Epithelial cell of proximal tubule (primary cell): ENCODE data around the gene HSD11B2. TPM values are rescaled to one million over a fixed set of nuclear protein-coding genes. Genes with fewer than 3 reads are reported as not detected.
A peak's percentile ranks its signal among the peaks of the same experiment; 100 is the strongest.

Experiments
- DNase-seq: peaks from one replicate; pipeline ENCODE4 v3.0.0-alpha.2; 2011; ENCODE audit warnings: low read depth
- H3K4me3 ChIP-seq: 2 replicates; pipeline ENCODE4 v1.5.1; 2011; ENCODE audit warnings: low read depth, mild to moderate bottlenecking, low read length
- total RNA-seq: library from RNA; depleted of rRNA; stranded (reverse); fragments of >200 nt; gene quantifications from 2 replicates; pipeline ENCODE4 v1.2.3, GENCODE V29; 2015
- TF ChIP-seq, protein P1 (sequence below): conservative IDR thresholded peaks from 2 replicates; pipeline ENCODE4 v1.5.1; 2012; ENCODE audit warnings: low read depth, mild to moderate bottlenecking, low read length

Gene HSD11B2
- total RNA-seq, 1 donor from 2014 or later: 2.2 TPM

DNA sequence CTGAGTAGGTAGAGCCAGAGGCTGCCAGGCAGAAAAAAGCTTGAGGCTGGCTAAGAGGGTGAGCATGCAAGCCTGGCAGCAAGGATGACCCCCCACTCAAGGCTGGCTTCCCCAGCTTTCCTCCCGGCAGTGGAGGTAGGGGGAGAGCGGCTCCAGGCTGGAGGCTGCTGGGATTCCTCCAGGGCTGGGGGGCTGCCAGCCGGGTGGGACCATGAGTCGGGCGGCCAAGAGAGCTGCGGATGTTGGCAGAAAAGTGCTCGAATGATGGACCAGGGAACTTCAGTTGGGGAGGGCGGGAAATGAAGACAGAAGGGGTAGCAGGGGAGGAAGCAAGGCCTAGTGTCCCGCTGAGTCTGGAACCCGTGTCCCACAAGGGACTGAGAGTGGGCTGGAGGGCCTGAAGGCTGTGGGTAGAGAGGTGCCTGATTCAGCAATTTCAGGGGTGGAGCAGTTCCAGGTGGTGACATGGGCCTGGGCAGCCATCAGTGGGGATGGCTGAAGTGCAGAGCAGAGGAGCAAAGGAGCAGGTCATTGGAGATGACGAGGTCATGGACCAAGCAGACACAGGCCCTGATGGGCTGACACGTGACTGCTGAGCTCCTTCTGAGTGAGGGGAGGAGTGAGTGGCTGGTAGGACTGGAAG, 20.3 kb downstream of the HSD11B2 start:
- no peak for DNase-seq
- TF ChIP-seq, protein P1, sequence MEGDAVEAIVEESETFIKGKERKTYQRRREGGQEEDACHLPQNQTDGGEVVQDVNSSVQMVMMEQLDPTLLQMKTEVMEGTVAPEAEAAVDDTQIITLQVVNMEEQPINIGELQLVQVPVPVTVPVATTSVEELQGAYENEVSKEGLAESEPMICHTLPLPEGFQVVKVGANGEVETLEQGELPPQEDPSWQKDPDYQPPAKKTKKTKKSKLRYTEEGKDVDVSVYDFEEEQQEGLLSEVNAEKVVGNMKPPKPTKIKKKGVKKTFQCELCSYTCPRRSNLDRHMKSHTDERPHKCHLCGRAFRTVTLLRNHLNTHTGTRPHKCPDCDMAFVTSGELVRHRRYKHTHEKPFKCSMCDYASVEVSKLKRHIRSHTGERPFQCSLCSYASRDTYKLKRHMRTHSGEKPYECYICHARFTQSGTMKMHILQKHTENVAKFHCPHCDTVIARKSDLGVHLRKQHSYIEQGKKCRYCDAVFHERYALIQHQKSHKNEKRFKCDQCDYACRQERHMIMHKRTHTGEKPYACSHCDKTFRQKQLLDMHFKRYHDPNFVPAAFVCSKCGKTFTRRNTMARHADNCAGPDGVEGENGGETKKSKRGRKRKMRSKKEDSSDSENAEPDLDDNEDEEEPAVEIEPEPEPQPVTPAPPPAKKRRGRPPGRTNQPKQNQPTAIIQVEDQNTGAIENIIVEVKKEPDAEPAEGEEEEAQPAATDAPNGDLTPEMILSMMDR: no peak
- no peak overlapping the region for H3K4me3 ChIP-seq

DNA sequence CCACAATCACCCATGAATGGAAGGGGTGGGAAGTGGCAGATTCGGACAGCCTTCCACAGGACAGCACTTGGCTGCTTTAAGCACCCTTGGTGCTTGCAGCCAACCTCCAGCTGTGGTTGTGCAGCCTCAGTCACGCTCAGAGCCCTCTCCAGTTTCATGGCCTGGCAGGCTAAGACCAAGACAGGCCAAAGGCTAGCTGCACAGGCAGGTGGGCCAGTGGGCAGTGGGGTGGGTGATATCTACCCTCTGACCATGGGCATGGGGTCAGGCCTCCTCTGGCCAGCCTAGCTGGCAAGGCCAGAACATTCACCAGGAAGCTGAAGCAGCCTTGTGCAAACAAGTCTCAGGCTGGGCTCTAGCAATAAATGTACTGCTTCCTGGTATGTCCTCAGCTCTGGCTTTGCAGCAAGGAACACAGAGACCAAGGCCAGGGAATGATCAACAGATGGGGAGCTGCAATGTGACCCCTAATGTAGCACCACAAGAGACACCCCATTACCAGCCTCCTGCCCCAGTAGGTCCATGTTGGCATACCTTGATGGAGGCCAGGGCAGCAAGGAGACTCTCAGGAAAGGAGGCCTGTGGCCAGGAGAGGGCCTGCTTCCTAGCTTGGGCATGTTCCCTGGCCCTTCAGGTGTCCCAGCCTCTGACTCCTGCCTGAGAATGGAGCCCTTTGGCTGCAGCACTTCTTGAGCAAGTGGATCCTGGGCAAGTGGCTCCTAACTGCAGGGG, 20.9 kb downstream of the HSD11B2 start:
- DNase-seq: no peak

DNA sequence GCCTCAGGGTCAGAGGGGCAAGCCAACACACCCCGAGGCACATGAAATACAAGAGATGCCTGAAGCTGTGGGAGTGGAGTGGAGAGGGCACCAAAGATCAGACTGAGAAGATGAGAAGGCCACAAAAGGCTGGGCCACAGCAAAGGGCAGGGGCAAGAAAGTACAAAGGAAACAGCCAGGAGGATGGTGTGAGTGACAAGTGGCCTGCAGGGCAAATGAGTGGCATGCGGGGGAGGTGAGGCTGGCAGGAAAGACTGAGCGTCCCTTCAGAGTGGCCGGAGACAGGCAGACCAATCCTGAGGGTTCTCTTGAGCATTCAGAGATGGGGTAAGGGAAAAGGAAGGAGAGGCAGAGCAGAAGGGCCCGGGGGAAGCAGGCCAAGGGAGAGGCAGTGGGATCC, 23.2 kb downstream of the HSD11B2 start:
- no peak for DNase-seq
- TF ChIP-seq, protein P1: no peak
- H3K4me3 ChIP-seq: no peak overlapping the region

More for the DNA sequence above, 20.9 kb downstream of the HSD11B2 start:
- TF ChIP-seq, protein P1: no peak
- no peak overlapping the region for H3K4me3 ChIP-seq

DNA sequence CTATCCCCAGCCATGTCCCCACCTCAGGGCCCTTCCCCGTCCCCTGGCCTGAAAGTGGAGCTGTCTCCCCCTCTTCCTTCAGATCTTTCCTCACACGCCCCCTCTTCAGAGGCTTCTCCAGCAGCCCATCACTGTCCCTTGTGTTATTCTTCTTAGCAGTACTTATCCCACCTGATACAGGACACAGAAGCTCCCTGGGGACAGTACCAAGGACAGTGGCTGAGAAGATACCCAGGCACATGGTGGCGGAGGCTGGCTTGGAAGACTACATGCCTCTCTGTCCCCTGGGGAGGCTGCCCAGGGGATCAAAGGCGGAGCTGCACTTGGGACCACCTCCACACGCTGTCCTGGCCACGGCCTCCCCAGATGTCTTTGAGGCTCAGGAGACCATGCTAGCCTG, 23.9 kb downstream of the HSD11B2 start:
- H3K4me3 ChIP-seq: no peak overlapping the region
- no peak for DNase-seq
- TF ChIP-seq, protein P1: no peak

DNA sequence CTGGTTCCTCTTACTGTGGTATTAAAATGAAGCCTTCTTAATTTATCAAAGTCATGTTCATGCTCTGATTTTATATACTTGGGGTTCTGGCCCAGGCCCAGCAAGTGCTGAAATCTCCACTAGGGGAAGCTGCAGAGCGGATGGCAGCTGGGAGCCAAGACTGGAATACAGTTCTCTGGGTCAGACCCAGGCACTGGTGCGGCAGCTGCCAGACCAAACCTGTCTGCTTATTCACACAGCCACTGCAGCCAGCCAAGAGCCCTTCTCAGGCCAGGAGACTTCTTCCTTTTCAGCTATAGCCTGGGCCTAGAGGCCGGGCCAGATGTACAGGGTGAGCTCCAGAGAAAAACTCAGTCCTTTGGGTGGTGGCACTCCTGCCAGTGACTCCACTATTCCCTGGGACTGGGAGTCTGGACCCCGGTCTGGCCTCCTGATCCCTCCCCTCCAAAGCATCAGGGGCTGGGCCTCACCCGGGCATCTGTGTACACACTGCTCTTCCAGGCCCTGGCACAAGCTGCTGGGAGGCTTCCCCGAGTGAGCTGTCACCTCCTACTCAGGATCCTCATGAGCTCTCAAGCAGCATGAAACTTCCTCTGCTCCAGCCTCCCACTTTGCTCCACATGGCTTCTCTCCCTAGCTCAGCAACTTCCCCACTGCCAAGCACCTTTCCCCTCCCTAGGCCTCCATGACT, 25.6 kb downstream of the HSD11B2 start:
- no peak overlapping the region for H3K4me3 ChIP-seq
- TF ChIP-seq, protein P1: peak; percentile 54
- DNase-seq: no peak

DNA sequence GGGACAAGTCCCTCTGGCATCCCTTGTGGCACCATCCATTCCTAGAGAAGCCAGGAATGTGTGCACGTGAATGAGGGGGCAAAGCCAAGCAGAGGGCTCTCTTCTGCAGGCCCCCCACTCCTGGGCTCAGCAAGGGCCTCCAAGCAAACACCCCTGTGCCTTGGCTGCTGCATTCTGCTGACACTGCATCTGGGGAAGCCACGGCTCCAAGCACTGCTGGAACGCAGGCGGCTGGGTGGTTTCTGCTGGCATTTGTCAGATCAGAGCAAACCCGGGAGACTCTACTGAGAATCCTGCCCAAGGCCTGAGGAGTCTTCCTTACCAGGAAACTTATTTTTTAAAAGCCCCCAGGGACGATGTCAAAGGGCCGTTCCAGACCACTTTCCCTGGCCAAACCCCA, 26.7 kb downstream of the HSD11B2 start:
- H3K4me3 ChIP-seq: no peak overlapping the region
- TF ChIP-seq, protein P1: no peak
- no peak for DNase-seq
